AG08395 (cell line): Measurements from ENCODE around the gene CDH4.
A peak's percentile ranks its signal among the peaks of the same experiment; 100 is the strongest.

Source experiments
- DNase-seq: peaks from one replicate; pipeline ENCODE4 v3.0.0; 2012; ENCODE audit warnings: mixed read lengths, low spot score

CDH4 gene

DNA sequence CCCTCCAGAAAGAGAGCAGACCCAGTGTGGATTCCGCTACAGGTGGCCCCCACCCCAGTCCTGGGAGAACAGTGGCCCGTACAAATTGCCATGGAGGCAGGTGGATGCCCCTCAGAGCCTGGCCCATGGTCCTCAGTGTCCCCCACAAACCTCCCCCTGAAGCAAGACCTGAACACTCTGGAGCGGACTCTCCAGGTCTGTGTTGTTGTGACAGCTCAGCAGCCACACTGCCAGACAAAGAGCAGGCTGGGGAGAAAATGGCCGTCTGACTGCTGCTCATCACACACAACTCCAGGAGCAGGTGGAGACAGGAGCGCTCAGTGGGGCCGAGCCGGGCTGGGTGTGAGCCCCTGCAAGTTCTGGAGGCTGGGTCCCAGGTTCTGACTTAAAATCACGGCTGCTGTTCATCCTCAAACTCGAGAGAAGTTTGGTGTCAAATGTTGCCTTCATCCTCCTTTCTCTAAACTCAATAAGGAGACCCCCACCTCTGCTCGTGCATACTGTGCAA lies 241.8 kb downstream of the CDH4 start:
- DNase-seq, result no peak

DNA sequence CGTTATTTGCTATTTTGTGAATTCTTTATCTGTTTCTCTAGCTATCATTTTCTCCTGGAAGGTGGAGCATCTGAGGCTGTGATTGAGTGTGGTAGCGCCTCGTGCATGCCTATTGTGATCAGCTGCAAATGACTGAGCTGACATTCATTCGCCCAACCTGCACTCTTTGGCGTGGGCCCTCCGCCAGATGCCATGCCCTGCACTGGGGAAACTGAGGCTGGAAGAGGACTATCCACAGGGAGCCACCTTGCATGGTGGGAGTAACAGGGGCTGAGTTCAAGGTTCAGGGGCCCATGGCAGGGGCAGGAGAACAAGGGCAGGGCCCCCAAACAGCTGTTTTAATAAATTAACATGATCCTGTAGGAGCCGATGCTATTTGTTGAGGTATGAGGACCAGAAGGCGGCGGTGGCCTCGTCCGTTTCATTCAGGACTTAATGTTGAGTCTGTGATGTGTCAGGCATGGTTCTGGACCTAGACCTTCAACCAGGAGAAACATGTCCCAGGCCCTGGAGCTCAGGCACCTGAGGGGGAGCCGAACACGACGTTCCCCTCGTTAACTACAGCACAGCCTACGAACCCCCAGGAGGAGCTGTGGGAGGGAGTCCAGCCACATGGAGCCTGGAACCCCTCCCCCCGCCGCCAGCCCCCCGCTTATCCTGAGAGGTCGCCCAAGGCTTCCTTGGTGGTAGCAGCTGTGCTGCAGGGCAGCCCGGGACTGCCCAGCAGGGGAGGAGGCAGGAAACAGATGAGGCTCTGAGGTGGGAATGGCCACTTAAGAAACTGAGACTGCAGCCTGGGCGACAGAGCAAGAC lies 242.9 kb downstream of the CDH4 start:
- DNase-seq, result no peak

DNA sequence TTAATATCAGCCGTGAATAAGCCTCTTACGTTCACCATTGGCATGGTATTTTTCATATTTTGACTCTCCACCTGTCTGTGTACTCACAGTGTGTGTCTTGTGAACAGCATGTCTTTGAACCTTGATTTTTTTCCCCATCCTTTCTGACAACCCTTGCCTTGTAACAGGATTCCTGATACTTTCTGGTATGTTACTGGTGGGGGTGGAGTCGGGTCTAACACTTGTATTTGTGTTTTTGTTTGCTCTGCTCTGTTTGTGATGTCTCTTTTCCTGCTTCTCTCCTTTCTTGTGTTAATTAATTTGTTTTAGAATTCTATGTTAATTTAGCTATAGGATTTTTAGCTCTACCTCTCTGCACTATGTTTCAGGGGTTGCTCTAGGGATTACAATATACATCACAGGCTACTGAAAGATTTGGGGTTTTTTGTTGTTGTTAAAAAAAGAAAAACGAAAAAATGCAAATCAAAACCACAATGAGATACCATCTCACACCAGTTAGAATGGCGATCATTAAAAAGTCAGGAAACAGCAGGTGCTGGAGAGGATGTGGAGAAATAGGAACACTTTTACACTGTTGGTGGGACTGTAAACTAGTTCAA lies 245.1 kb downstream of the CDH4 start:
- DNase-seq, result no peak

DNA sequence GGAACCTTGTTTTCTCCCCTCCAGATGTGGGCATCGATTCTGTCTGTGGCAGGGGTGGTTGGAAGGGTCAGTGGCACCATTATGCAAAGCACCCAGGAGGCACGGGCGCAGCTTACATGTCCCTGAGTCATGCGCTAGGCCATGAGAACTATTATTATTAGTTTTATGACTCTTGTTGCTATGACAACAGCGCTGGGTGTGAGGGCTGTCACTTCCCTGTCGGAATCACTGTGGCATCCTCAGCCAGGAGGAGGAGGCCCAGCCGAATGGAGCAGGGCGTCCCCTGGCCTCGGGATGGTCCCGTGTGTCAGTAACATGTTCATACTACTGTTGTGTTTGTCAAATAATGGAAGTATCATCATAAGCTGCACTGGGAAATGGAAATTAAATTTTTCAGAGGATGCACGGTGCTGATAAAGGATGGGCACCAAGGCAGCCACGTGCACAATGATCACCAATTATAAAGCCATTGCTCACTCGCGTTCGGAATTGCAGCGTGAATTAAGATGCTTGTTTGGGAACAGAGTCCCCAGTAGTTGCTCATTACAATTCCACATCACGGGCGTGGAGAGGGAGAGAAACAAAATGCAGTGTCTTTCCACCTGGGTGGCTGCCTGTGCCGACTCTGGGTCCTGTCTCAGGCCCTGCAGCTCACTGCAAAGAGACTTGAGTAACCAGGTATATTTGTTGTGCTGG lies 247.9 kb downstream of the CDH4 start:
- DNase-seq, result no peak

DNA sequence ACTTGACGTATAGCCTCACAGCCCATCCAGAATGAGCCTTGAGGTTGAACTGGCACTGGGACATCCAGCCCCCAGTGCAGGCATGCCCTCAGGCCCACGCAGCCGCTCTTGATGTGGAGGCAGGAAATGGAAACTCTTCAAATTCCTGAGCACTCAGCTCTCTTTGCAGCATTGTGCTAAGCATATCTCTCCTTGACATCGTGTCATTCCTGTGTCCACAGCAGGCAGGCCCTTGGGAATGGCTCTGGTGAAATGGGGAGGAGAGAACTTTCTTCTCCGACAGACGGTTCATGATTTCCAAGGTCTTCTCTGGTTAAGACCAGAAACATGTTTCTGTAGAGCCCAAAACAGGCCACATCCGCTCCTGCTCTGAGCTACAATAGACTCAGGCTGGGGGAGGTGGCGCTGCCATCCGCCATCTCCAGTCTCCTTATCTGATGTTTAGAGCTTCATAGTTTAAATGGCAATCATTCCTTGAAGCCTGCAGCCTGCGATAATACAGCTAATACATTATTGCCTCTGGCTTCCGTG lies 248.8 kb downstream of the CDH4 start:
- DNase-seq, result peak; percentile 18

DNA sequence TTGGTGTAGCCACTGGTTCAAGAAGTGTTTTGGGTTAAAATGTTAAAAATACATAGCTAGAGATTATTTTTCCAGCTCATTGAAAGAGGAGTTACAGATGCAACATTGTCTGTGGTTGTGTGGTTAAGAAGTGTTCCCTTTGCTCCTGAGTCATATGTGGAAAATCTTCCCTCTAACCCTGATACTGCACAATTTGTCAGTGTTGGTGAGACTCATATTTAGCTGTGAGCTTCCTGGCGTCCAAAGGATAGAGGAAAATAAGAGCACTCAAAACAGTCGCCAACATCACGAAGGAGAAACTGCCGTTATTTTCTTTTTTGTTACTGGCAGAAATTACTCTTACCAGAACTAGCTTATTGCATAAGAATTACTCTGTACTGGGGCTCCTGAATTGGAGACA lies 250.4 kb downstream of the CDH4 start:
- DNase-seq, result peak; percentile 9

DNA sequence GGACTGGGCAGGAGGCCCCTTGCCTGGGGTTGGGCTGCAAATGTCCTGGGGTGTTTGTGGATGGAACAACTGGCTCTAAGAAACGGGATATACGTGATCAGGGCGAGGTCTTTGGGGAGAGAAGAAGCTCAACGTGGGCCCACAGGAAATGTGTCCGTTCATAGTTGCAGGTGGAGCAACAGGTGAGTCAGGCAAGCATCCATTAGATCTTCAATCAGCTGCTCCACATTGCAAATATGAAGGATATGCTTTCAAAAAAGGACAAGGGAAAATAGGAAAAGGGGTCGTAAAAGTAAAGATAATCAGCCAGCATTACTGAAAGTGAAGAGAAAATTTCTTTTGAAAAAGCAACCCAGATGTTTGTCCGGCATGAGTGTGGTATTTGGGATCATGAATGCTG lies 251.0 kb downstream of the CDH4 start:
- DNase-seq, result no peak

DNA sequence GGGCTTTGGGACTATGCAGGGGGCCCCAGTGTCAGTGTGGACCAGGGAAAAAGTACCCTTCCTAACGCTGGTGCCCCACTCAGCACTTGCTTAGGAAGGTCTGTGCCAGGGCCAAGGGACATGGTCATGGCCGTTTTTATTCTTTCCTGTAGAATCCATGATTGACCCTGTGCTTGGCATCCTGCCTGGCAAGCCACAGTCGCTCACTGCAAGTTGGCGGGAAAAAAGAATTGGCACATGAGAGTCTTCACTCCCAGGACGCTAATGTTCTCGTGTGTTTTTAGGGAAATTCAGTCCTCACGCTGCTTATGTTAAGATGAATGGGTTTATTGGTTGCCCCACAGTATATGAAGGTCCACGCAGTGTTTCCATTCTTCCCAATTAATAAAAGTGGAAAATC lies 253.4 kb downstream of the CDH4 start:
- DNase-seq, result no peak

DNA sequence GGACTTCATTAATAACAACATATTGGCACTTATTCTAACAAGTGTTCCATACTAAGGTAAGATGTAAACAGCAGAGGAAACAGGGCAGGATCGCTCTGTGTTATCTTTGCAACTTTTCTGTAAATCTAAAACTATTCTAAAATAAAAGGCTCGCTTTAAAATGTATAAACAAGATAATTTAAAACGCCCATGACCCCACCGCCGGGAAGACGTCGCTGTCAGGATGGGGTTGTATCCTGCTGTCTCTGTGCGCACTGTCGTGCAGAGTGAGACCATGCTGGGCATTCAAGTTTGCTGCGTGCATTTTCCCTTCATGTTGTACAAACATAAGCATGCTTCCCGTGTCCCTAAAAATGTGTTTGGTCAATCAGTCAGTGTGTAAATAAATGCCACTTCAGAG lies 255.7 kb downstream of the CDH4 start:
- no peak for DNase-seq

DNA sequence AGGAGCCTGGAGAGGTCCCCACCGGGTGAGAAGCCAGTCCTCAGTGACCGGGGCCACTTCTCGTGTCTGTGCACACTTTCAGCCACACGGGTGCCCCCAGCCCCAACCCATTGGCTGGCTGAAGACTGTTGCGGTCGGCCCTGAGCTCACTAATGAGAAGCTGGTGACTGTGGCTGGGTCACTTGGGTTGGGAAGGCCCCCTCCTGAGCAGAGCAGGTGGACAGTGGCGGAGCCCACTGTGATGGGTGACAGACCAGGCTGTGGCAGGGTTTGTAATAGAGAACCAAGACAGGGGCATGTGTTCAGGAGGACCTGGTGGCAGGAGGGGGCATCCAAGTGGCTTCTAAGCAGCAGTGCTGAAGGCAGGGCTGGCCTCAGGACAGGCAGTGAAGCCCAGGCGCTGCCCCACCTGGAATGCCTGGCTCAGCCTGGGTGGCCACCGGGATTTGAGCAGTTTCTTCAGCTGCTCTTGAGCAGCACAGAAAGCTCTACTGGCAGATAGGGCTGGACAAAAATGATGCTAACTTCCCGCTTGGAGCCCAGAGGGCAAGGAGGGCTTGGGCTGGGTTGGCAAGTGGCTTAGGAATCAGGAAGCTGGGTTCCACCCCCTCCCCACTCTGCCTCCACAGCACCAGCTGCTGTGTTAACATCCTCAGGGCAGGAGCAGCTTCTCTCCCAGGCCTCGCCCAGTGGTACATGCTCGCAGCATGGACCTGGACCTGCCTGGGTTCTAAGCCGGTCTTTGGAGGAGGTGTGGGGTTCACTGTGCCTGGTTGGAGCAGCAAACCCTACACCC lies 256.4 kb downstream of the CDH4 start:
- DNase-seq, result no peak

DNA sequence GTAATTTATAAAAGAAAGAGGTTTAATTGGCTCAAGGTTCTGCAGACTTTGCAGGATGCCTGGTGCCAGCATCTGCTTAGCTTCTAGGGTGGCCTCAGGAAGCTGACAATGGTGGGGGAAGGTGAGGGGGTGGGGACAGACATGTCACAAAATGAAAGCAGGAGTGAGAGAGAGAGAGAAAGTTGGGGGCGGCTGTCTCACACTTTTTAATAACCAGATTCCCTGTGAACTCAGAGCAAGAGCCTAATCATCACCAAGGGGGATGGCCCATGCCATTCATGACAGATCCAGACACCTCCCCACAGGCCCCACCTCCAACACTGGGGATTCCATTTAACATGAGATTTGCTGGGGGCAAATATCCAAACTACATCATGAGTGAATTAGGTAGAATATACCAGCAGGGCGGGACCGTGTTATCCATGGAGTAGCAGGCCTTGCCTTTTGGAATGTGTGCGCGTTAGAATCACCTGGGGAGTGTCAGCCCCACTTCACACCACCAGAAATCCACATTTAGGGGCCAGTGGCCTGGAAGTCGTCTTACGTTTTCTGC lies 258.8 kb downstream of the CDH4 start:
- no peak for DNase-seq

DNA sequence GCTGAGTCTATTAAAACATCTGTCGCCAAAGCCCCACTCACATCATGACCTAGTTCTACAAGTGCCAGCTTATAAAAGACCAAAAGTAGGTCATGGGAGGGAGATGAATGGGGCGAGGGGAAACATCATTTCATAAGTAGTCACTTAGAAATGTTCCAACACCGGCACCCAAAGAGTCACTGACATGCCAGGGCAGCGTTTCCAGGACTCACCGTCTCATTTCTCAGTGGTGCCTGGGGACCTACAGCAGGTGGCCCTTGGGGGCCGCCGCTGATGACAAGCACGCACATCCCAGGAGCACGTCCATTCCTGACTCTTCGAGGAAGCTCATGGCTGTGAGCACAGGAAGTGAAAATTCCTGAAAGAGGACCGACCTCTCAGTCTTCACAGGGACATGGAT lies 260.4 kb downstream of the CDH4 start:
- DNase-seq, result no peak

DNA sequence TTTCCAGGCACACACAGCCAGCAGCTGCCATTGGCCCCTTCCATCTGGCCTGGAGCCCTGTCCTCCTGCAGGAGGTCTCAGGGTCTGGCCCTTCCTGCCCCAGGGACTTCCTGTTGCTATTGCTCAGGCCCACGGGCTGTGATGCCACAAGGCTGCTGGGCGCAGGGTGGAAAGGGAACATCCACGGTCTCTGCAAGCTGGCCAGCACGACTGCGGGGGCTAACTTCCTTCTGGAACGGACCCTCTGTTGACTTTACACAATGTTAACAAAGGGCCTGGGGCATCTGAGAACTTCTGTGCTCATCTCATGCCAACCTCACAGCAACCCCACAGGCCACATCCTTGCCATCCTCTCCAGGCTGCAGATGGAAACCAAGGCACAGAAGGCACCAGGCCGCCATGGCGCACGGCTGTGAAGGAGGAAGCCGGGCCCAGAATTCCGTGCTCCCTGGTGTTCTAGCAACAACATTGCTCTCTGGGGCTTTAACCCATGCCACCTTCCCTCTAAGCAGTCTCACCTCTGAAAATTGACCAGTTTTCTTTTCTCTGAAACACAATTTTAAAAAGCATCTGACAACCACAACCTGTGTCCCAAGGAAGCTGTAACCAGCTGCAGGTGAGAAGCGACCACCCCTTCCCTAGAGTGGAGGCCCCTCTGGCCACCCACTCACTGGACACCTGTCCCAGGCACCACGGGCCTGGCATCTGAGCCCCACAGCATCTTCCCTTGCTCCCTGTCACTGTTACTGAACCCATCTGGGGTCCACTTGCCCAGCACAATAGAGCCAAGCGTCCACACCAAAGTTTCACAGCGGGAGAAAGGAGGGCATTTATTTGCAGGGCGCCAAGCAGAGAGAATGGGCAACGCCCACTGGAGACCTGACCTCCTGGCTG lies 261.3 kb downstream of the CDH4 start:
- DNase-seq, result no peak

DNA sequence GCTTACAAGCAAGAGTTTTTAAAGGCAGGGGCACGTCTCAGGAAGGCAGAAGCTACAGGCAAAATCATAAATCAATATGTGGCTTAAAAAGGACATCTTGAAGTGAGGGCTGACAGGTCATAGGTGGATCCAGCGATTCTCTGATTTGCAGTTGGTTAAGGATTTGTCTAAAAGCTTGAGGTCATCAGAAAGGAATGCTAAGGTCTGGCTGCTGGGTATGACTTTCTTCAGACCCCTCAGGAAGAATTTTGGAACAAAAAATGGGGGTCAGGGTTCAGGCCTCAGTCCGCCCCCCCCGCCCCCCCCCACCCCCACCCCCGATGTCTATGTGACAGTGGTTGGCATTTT lies 261.9 kb downstream of the CDH4 start:
- DNase-seq, result no peak

DNA sequence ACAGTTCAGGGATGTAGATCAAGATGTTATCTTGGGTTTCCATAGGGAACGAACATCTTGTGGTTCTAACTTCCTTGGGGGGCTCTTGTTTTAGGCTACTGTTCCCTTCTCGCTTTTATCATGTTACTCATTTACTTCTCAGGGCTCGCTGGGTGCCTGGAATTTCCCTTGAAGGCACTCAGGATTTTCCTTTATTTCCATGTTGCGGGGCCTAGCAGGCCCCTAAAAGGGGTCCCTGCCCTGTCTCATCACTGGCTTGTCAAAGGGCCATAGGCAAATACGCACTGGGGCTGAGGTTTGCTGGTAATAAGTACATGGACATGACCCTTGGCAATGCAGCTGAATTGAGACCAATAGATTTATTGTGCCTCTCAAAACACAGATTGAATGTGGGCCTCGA lies 262.3 kb downstream of the CDH4 start:
- no peak for DNase-seq

DNA sequence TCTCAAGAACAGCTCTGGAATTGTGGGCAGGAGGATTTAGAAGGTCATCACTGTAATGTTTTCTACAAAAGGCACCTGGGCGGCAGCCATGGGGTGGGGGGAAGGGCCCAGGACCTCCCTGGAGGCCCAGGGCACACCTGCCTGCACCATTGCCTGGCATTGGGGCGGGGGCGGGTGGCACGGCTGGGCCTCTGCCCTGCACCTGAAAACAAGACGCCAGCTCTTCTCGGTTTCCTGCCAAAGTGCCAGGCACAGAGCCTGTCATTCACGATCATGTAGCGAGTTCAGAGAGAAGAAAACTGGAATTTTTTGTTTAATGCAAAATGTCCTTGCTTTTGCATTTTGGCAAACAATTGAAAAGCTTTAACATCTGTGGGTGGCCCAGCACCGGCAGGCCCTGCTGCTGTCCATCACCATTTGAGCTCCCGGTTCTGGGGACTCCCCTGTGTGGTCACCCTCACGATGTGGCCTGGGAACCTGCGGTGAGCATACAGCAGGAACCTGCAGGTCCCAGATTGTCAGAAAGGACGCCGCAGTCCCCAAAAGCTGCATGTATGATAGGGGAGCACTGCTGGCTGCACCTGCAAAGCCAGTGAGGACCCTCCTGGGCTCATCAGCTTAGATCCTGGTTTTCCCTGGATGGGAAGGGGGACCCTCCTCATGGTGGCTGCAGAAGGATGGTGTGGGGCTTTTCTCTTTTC lies 262.9 kb downstream of the CDH4 start:
- no peak for DNase-seq

DNA sequence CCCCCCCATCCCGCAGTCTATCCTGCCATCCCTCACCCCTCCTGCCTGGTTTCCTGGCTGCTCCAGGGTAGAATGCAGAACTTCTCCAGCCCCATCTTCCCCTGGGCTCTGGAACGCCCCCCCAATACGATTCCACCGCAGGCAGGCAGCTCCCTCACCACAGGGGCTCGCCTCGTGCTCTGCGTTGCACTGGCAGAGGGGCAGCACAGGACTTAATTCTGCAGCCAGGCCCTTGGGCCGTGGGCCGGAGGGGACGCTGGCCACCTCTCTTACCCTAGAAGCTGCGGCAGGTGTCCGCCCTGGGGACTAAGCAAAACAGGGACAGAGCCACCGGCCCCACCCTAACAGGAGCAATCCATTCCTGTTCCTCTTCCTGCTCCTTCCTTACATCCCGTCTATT lies 263.9 kb downstream of the CDH4 start:
- no peak for DNase-seq

DNA sequence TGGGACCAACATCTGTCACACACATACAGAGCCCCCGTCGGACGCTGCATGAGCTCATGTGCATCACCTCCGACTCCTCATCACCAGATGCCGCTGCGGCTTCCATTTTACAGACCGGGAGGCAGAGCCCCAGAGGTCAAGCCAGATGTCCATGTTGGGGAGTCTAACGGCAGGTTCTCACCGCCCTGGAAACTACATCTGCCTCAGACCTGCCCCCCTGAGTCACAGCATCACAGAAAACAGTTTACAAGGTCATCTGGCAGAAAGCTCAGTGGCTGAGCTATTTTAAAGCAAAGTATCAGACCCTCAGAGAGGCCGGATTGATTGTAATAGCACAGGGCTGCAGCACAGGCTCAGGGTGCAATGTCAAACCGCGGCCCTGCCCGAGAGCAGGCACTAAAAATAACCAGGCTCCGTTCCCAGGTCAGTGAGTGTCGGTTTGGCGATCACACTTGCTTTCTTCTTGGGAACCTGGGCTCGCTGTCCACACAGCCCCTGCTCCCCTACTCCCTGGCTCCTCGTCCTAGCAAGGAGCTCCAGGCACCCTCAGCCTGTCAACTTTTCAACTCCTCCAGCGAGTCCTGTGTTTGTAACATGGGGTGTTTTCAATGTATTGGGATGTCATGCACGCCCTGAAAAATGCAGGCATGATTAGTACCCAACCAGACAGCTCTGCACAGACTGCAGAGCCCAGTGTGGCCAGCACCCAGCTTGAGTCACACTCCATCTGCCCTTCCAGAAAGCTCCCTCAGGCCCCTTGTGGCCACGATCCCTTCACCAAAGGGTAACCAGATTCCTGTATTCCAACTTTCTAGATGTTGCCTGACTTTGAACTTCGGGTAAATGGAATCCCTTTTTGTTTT lies 264.5 kb downstream of the CDH4 start:
- peak; percentile 26 for DNase-seq

DNA sequence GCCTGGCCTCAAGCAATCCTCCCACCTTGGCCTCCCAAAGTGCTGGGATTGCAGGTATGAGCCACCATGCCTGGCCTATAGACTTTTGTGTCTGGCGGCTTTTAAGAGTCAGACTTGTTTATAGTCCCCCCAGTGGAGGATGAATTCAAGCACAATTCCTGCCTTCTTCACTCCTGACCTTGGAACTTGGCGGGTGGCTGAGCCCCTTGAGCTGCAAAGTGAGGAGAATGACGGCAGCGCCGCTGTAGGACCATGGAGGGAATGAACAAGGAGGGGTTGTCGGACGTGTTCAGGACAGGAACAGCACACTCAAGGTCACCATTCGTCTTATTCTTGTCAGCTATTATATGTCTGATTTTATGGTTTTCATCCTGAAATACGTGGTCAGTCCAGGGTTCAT lies 265.4 kb downstream of the CDH4 start:
- no peak for DNase-seq
